ENCODE data around the gene DHX15.
"Not testable (repeated sequence)": the region's sequence is repeated elsewhere in the genome, so short reads cannot be mapped to it uniquely, and the experiment has no call there.

The DHX15 gene

GRCh38 chr4:24510091-24510490 is 74.3 kb downstream of the DHX15 start:
- H3K4me1 Mint-ChIP-seq = no peaks in the 10 kb centered on the region
- ATAC-seq (replicated peaks) (no peak), DNase-seq (no peak)
- H3K9me3 Mint-ChIP-seq = no peaks in the 10 kb centered on the region
- H3K36me3 Mint-ChIP-seq = peaks cover 17 to 40% of the 10 kb centered on the region in 2 donors
- H3K27ac Mint-ChIP-seq = no peak overlapping the region
- no peaks in the 10 kb centered on the region for H3K27me3 Mint-ChIP-seq
- H3K4me3 Mint-ChIP-seq = no peak overlapping the region

GRCh38 chr4:24508541-24508940 is 75.8 kb downstream of the DHX15 start:
- no peak overlapping the region for H3K27ac Mint-ChIP-seq
- H3K36me3 Mint-ChIP-seq = peaks cover 11 to 28% of the 10 kb centered on the region in 2 donors
- ATAC-seq (replicated peaks) = no peak
- no peaks in the 10 kb centered on the region for H3K27me3 Mint-ChIP-seq
- no peak for DNase-seq
- H3K9me3 Mint-ChIP-seq = no peaks in the 10 kb centered on the region
- no peak overlapping the region for H3K4me3 Mint-ChIP-seq
- no peaks in the 10 kb centered on the region for H3K4me1 Mint-ChIP-seq

- no peak for DNase-seq
Observed at GRCh38 chr4:24507439-24507838, 76.9 kb downstream of the DHX15 start.

GRCh38 chr4:24503090-24503489 is 81.3 kb downstream of the DHX15 start:
- H3K36me3 Mint-ChIP-seq; H3K4me1 Mint-ChIP-seq; H3K4me3 Mint-ChIP-seq; DNase-seq; ATAC-seq (replicated peaks); H3K27me3 Mint-ChIP-seq; H3K9me3 Mint-ChIP-seq; H3K27ac Mint-ChIP-seq: not testable (repeated sequence)

More at GRCh38 chr4:24507439-24507838, 76.9 kb downstream of the DHX15 start:
- ATAC-seq (replicated peaks) = no peak
- peak overlapping the region; percentile 9 for H3K27ac Mint-ChIP-seq
- H3K9me3 Mint-ChIP-seq = no peaks in the 10 kb centered on the region
- peaks cover 4 to 5% of the 10 kb centered on the region in 2 donors for H3K27me3 Mint-ChIP-seq
- peaks cover 11 to 25% of the 10 kb centered on the region in 2 donors for H3K36me3 Mint-ChIP-seq
- no peaks in the 10 kb centered on the region for H3K4me1 Mint-ChIP-seq
- no peak overlapping the region for H3K4me3 Mint-ChIP-seq

- Mint-ChIP-seq H3K27me3 (peaks cover 4 to 6% of the 10 kb centered on the region in 2 donors), H3K36me3 (peaks cover 1% of the 10 kb centered on the region in 2 donors), H3K4me3 (no peak overlapping the region), H3K27ac (no peak overlapping the region), H3K4me1 (no peaks in the 10 kb centered on the region), H3K9me3 (peaks cover 1 to 2% of the 10 kb centered on the region in 2 donors)
- ATAC-seq (replicated peaks) (no peak), DNase-seq (no peak)
Observed at GRCh38 chr4:24497221-24497620, 87.1 kb downstream of the DHX15 start.

GRCh38 chr4:24496597-24496996 is 87.8 kb downstream of the DHX15 start:
- ATAC-seq (replicated peaks) = no peak
- Mint-ChIP-seq H3K36me3 (peaks cover 4 to 5% of the 10 kb centered on the region in 2 donors), H3K9me3 (peaks cover 8% of the 10 kb centered on the region in 2 donors), H3K4me1 (no peaks in the 10 kb centered on the region), H3K27ac (no peak overlapping the region), H3K27me3 (peaks cover 8 to 9% of the 10 kb centered on the region in 2 donors), H3K4me3 (no peak overlapping the region)
- no peak for DNase-seq

GRCh38 chr4:24495388-24495787 is 89.0 kb downstream of the DHX15 start:
- ATAC-seq (replicated peaks) (no peak), DNase-seq (no peak)
- no peaks in the 10 kb centered on the region for H3K4me1 Mint-ChIP-seq
- H3K36me3 Mint-ChIP-seq = peaks cover 4 to 5% of the 10 kb centered on the region in 2 donors
- H3K9me3 Mint-ChIP-seq = peaks cover 8 to 9% of the 10 kb centered on the region in 2 donors
- H3K27me3 Mint-ChIP-seq = peaks cover 10 to 11% of the 10 kb centered on the region in 2 donors
- no peak overlapping the region for H3K27ac Mint-ChIP-seq
- H3K4me3 Mint-ChIP-seq = no peak overlapping the region

GRCh38 chr4:24489870-24490269 is 94.5 kb downstream of the DHX15 start:
- Mint-ChIP-seq H3K36me3 (peaks cover 4 to 5% of the 10 kb centered on the region in 2 donors), H3K4me3 (no peak overlapping the region), H3K9me3 (peaks cover 8 to 10% of the 10 kb centered on the region in 2 donors), H3K4me1 (peaks cover 0 to 2% of the 10 kb centered on the region in 2 donors), H3K27ac (no peak overlapping the region), H3K27me3 (peaks cover 33 to 34% of the 10 kb centered on the region in 2 donors)
- ATAC-seq (replicated peaks) (no peak), DNase-seq (no peak)

GRCh38 chr4:24488399-24489164 is 95.8 kb downstream of the DHX15 start:
- H3K4me3 Mint-ChIP-seq = no peak overlapping the region
- peaks cover 4 to 5% of the 10 kb centered on the region in 2 donors for H3K36me3 Mint-ChIP-seq
- H3K4me1 Mint-ChIP-seq = peaks cover 0 to 2% of the 10 kb centered on the region in 2 donors
- H3K27me3 Mint-ChIP-seq = peaks cover 35 to 41% of the 10 kb centered on the region in 2 donors
- H3K9me3 Mint-ChIP-seq = peaks cover 8 to 10% of the 10 kb centered on the region in 2 donors
- DNase-seq (peak; percentile 26), ATAC-seq (replicated peaks) (peak; percentile 72 to 78)
- H3K27ac Mint-ChIP-seq = no peak overlapping the region

GRCh38 chr4:24482871-24483270 is 101.5 kb downstream of the DHX15 start:
- Mint-ChIP-seq H3K4me1 (peaks cover 0 to 2% of the 10 kb centered on the region in 2 donors), H3K36me3 (no peaks in the 10 kb centered on the region), H3K9me3 (peaks cover 0 to 3% of the 10 kb centered on the region in 2 donors), H3K27ac (no peak overlapping the region), H3K27me3 (peaks cover 35 to 51% of the 10 kb centered on the region in 2 donors), H3K4me3 (no peak overlapping the region)
- DNase-seq (no peak), ATAC-seq (replicated peaks) (no peak)

- no peak overlapping the region for H3K27ac Mint-ChIP-seq
- no peak for ATAC-seq (replicated peaks)
- H3K9me3 Mint-ChIP-seq = peaks cover 0 to 3% of the 10 kb centered on the region in 2 donors
- peaks cover 3 to 7% of the 10 kb centered on the region in 2 donors for H3K4me1 Mint-ChIP-seq
- peaks cover 62 to 68% of the 10 kb centered on the region in 2 donors for H3K27me3 Mint-ChIP-seq
- H3K36me3 Mint-ChIP-seq = no peaks in the 10 kb centered on the region
- DNase-seq = no peak
- H3K4me3 Mint-ChIP-seq = no peak overlapping the region
Observed at GRCh38 chr4:24477919-24478318, 106.4 kb downstream of the DHX15 start.
